ENCODE results near the gene SLC9A6.

DNA sequence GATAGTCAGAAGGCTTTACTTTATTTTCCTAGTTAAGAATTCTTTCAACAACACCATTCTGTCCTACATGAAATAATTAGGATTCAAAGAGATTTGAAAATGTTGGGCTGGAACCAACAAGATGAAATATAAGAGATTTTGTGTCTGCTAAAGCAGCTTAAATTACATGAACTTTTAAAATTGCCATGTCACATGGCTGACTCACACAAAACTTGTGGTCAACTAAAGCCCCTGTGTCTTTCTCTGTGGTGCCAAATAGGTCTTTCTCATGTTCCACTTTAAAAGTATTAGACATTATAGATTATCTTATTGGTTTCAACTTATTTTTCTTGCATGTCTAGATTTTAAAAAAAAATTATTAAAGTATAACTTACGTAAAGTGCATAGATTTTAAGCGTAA lies 101.3 kb downstream of the SLC9A6 start:
- TF ChIP-seq CTCF (IDR thresholded peaks at IDR 0.05) (no peak), EP300 (IDR thresholded peaks at IDR 0.05) (no peak), POLR2A (IDR thresholded peaks at IDR 0.05) (no peak)
